GM21528 (cell line): ENCODE results near the gene STXBP3.

Experiments
- ATAC-seq: cut with Tn5 transposase; IDR thresholded peaks from one replicate; pipeline ENCODE4 v1.9.1; 2021; ENCODE audit warnings: mild to moderate bottlenecking, moderate library complexity; ENCODE audit not compliant: unreplicated experiment, low FRiP score

The STXBP3 gene

DNA sequence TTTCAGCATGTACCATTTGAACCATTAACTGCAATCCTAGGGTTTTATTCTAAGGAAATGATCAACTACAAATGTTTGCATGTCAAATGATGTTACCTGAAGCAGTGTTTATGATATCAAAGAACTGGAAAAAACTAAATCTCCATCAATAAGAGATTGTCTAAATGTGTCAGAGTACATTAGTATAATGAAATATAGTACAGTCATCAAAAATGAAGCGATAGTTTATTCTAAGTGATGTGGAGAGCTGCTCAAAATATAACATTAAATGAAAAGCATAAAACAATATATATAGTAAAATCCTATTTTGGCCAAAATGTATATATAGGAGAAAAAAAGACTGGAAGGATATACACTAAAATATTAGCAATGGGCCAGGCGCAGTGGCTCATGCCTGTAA is 86.5 kb downstream of the STXBP3 start:
- ATAC-seq = no peak

DNA sequence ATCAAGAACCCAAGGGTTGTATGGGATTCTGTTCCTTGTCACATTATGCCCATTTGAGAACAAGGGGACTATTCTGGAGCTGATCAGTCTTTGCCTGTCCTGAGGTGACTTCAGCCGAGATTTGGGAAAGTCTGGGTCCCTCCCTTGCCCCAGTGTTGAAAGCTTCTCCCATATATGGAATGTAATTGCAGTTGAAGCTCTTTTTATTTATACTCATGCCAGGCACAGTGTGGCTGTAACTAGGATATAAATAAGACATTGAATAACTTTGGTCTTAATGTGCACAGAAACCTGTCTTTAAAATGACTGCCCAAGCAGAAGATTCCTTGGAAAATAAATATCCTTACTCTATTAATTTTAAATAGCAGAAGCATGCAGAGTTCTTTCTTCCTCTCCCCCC is 95.2 kb downstream of the STXBP3 start:
- ATAC-seq = no peak

DNA sequence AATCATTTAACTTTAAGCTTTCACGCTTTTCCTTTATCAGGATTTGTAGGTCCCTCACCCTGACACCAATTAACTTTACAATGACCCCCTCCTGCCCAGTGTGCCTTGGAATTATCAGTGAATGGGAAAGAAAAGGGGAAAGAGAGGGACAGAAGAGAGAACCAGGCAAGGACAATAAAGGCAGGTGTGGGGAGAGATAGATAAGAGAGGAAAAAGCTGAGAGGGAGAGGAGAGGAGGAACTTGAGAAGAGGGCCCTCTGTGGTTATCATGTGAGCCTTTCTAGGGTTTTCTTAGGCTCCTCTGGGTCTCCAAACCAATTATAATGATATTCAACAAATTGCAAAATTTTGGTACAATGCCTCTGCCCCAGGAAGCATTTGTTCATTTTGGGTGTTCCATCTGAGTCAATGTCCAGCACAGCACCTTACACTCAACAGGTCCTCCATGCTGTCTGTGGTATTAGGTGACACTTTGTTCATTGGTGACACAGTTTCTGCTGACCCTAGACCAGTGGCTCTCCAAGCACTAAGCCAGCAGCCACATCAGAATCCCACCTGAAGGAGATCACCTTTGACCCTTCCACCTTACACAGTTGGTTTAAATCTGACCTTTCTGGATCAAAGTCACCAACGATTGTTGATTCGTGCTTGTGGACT is 96.2 kb downstream of the STXBP3 start:
- no peak for ATAC-seq

DNA sequence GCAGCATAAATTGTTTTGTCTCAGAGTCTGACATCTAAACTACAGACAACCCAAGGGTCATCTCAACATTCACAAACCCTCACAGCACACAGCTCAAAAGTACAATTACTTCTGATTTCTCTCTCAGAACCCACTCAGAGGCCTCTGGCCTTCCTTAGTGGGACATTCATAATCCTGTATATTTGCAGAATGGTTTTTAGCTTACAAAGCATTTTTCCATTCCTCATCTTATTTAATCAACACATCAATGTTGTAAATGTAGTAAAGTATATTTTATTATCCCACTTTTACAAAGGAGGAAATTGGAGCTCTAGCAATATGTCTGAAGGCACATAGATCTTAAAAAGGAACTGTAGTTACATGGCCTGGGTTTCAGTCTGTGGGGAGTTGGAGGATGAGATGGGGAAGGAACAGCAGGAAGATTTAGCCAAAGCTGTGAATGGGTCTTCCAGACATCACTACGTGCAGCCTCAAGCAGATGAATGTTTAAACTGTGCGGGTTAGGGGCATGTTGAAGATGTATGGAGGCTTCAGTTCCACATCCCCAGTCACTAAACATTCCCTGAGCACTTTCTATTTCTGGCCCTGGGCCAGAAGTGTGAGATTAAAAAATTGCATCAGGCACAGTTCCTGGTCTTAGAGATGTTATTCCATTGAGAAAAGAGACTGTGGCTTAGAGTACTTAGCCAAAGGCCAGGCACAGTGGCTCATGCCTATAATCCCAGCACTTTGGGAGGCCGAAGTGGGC is 97.1 kb downstream of the STXBP3 start:
- ATAC-seq = no peak

DNA sequence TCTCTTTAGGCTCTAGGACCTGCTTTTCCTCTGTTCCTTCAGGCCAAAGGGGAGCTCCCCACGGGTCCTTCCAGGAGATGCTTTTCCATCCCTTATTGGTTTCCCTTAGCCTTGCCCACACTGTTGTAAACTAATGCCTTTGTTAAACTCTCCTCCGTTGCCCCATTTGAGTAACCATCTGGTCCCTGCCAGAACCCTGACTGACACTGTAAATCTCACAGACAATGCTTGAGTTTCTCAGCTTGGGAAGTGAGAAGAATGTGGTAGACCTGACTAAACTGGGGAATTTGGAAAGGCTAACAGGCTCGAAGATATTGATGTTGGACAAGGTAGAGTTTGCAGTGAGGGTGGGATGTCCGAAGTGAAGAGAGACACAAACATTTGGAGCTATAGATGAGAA is 99.0 kb downstream of the STXBP3 start:
- ATAC-seq = no peak

DNA sequence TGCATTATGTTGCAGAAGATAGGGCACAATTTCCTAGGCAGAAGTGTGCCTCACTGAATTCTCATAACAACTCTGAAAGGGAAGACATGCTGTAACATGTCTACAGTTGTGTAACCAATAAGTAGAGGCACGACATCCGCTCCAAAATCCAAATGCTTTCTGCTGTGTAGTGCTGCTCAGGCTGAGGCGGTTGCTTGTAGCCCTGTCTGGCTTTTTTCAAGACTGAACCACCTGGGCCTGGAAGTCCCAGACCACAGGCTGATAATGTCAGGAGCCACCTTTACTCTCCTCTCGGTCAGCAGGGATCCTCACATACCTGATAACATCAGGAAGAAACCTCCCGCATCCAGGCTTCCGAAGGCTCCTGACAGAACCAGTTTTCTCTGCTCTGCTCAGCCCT is 99.5 kb downstream of the STXBP3 start:
- ATAC-seq = no peak

DNA sequence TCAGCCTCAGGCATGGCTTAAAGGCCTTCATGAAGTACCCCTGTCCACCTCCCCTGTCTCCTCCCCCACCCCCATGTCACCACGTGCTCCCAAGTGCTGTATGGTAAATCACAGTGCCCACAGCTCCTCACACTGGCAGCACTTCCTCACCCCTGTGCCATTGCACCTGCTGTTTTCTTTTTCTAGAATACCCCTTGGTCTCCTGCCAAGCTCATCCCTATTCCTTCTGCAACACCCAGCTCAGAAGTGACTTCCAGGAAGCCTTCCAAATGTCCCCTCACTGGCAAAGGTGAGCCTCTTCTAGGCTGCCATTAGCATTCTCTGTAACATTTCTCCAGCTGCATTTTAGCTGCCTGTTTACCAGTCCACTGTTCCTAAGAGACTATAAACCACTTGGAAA is 101.0 kb downstream of the STXBP3 start:
- ATAC-seq = no peak

DNA sequence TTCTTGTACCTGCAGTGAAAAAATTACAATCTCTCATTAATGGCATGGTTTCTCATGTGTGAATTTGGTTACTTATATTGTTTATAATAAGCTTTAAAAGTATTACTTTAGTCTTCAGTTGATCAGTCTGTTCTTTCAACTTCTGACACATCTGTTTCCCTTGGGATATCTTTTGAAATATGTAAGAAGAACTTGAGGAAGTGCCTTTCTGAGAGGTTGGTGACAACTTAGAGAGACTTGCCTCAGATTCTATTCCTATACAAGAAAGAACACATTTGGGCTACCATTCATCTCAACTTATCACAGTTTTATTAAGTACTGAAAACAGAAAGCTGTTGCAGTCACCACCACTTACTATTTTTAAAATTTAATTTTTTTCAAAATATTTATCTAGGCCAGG is 102.3 kb downstream of the STXBP3 start:
- no peak for ATAC-seq

DNA sequence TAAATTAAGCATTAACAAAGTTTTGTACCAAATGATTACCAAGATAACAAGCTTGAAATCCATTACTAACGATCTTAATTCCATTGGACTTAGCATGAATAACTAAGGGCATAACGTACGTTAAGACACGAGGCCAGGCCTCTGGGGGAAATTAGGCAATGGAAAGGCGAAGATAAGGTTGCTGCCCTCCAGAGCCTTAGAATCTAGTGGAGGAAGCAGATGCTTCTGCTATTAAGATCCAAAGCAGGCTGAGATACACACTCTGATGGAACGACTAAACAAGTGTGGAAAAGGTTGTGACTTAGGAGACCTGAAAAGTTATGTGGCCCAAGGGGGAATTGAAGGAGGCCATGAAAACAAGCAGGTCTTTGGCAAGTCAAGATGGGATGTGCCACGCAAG is 104.5 kb downstream of the STXBP3 start:
- no peak for ATAC-seq

DNA sequence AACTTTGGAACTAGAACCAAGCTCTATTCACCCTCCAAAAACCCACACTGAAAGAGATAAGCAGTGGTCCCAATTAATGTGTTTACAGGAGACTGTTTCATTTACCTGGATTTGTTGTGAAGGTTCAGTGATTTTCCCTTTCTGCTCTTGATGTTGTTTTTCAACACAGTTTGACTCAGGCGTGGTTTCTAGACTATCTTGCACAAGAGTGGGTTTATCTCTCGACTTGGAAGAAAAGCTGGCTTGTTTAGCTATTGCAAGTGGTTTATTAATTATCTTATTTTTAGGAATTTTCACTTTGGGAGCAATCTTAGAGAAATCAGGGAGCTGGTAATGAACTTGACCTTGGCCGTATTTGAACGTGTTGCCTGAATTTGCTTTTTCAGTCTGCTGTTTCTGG is 105.1 kb downstream of the STXBP3 start:
- ATAC-seq = no peak

DNA sequence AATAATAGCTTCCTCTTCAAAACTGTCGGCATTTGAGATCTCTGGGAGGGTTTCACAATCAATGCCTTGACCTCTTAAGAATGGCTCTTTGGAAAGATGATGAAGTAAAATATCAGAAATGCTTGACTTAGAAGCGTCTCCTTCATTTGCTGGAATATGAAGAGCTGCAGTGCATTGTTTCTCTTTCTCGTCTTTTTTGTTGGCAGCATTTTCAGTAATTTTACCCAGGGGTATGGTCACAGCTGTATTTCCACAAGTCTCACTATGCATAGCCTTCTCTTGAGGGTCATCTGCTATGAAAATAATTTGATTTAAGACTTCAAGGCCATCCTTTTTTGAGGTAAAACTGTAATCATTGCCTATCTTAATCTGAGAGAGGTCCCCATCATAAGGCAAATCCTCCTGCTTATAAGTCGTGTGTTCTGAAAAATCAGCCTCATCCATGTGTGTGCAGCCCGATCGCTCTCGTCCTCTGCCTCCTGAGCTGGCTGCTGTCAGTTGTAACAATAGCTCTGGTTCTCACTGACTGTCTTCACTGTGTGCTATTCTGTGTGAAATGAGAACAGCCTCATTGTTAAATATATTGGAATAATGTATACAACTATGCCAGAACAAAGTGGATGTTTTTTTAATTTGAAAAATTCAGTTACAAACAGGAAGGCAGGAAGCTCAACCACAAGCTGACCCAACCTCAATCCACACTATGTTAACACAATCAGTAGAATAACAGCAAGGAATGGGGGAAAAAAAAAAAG is 105.9 kb downstream of the STXBP3 start:
- ATAC-seq = no peak

DNA sequence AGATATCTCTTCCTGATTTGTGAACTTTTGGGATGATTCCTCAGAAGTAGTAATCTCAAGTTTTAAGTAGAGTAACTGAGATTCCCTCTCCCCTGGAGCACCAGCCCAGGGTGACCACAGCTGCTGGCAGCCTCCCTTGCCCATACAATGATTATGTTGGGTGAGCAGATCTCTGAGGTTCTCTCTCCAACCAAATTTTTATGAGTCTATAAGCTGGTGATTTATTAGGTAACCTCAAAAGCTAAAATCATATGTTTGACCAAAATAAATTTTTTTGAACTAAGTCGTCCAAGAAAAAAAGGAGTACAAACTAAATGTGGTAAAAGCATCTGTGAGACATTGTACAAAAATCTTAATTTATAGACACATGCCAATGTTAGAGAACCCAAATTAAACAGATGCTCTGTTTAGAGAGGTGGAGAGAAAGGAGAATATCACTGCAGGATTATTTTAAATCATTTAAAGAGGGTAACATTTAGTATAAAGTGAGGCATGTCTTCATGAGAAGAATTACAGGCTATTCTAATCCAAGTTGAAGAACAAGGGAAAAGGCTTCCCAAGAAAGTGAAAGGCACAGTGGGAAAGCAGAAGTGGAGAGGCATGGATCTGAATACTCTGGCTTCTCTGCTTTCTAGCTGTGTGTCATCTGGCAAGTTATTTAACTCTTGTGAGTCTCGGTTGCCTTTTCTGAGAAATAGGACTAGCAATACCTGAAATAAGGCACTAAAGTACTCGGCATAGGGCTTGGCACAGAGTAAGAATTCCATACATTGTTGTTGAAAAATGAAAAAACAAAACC is 107.9 kb downstream of the STXBP3 start:
- ATAC-seq = no peak

DNA sequence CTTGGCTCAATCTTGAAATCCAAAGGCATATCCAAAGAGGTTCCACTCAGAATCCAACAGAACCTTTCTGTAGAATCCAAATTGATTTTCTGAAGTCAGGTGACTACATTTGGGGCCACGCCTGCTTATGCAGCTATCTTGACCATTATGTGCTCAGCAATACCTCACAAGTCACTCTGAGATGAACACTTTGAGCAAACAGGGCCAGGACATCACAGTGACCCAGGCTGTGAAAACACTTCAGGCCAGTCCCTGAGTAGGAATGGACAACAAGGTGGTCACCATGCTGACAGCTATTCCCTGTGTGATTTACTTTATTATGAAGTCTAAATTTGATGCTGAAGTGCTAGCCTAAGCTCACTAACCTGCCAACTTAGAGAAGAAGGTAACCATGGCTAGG is 110.5 kb downstream of the STXBP3 start, which contains the start of gene AKNAD1:
TSS of gene AKNAD1 (minus strand) at position 101 of the 400 bp plus-strand sequence. CDS start 4,430 bp downstream, outside the sequence.
- no peak for ATAC-seq

DNA sequence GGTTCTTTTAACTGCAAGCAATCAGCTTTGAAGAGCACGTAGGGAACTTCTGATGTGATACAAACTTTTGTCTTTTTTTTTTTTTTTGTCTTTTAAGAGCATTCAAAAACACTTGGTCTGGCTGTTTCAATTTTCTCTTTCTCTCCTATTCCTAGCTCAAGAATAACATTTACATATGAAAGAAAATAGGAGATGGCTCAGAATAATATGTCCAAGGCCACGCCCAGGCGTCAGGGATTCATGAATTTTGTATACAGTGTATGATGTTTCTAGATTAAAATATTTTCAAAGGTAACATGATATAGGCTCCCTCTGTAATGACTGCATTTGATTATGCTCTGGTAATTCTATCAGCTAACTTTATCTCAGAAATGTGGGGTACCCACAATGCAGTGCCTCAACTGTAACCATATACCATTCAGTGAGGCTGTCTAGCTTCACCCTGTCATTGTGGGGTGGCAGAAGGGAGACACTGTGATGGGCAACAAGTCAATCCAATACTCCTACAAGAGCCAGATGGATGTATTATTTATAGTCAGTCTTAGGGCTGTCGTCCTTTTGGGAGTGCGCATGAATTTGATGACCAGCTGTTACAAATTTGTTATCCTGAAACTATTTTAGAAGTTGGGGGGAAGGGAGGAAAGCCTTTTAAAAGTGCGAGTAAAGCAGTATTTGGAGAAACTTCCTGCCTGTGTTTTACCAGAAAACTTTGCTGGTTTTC is 111.9 kb downstream of the STXBP3 start:
- no peak for ATAC-seq
